Neural cell (in vitro differentiated cells): Measurements from ENCODE around the gene REPS2.

Experiments
- EP300 ChIP-seq: fragments of 450-650 bp; conservative IDR thresholded peaks from 2 replicates; pipeline ENCODE4 v1.6.1; 2014; ENCODE audit warnings: antibody characterized with exemption, mild to moderate bottlenecking, moderate library complexity; ENCODE audit not compliant: poor library complexity, severe bottlenecking
- EZH2 ChIP-seq: fragments of 200-600, 300-800 bp; shearing (Covaris generic), sonication (generic); IDR thresholded peaks from 2 replicates; pipeline ENCODE4 v1.6.1; 2014; ENCODE audit warnings: antibody characterized with exemption, low read length, borderline replicate concordance, mild to moderate bottlenecking; ENCODE audit not compliant: insufficient read depth, poor library complexity, severe bottlenecking
- POLR2AphosphoS5 ChIP-seq: IDR thresholded peaks from 2 replicates; pipeline ENCODE4 v1.6.1; 2012
- RAD21 ChIP-seq: fragments of 450-650 bp; conservative IDR thresholded peaks from 2 replicates; pipeline ENCODE4 v1.6.1; 2014; ENCODE audit warnings: antibody characterized with exemption, mild to moderate bottlenecking, moderate library complexity
- REST ChIP-seq: IDR thresholded peaks from 2 replicates; pipeline ENCODE4 v1.6.1; 2012; ENCODE audit warnings: borderline replicate concordance
- SMC3 ChIP-seq: fragments of 450-650 bp; conservative IDR thresholded peaks from 2 replicates; pipeline ENCODE4 v1.6.1; 2014; ENCODE audit warnings: antibody characterized with exemption, mild to moderate bottlenecking, moderate library complexity; ENCODE audit not compliant: poor library complexity
- TAF1 ChIP-seq: IDR thresholded peaks from 2 replicates; pipeline ENCODE4 v1.6.1; 2012; ENCODE audit warnings: low read depth
- TF ChIP-seq, protein P1 (sequence below): fragments of 450-650 bp; IDR thresholded peaks from 2 replicates; pipeline ENCODE4 v1.5.1; 2014; ENCODE audit warnings: antibody characterized with exemption, mild to moderate bottlenecking, moderate library complexity; ENCODE audit not compliant: poor library complexity, severe bottlenecking

GRCh38 chrX:17161991-17162390, 215.5 kb downstream of the REPS2 start:
- no peak for TF ChIP-seq EP300
- no peak for TF ChIP-seq RAD21
- TF ChIP-seq, protein P1, sequence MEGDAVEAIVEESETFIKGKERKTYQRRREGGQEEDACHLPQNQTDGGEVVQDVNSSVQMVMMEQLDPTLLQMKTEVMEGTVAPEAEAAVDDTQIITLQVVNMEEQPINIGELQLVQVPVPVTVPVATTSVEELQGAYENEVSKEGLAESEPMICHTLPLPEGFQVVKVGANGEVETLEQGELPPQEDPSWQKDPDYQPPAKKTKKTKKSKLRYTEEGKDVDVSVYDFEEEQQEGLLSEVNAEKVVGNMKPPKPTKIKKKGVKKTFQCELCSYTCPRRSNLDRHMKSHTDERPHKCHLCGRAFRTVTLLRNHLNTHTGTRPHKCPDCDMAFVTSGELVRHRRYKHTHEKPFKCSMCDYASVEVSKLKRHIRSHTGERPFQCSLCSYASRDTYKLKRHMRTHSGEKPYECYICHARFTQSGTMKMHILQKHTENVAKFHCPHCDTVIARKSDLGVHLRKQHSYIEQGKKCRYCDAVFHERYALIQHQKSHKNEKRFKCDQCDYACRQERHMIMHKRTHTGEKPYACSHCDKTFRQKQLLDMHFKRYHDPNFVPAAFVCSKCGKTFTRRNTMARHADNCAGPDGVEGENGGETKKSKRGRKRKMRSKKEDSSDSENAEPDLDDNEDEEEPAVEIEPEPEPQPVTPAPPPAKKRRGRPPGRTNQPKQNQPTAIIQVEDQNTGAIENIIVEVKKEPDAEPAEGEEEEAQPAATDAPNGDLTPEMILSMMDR: no peak
- TF ChIP-seq POLR2AphosphoS5: no peak
- TF ChIP-seq EZH2: no peak
- TF ChIP-seq TAF1: no peak
- no peak for TF ChIP-seq REST
- no peak for TF ChIP-seq SMC3
